Measurements from ENCODE around the gene PRR3. TPM values are rescaled to one million over a fixed set of nuclear protein-coding genes. Genes with fewer than 3 reads are reported as not detected.

The PRR3 gene
- total and polyA plus RNA-seq, 2 of the 13 experiments (the other 11 are each of a cell fraction or from before 2014, with no cell fraction given): 14.6 to 21.2 TPM

DNA sequence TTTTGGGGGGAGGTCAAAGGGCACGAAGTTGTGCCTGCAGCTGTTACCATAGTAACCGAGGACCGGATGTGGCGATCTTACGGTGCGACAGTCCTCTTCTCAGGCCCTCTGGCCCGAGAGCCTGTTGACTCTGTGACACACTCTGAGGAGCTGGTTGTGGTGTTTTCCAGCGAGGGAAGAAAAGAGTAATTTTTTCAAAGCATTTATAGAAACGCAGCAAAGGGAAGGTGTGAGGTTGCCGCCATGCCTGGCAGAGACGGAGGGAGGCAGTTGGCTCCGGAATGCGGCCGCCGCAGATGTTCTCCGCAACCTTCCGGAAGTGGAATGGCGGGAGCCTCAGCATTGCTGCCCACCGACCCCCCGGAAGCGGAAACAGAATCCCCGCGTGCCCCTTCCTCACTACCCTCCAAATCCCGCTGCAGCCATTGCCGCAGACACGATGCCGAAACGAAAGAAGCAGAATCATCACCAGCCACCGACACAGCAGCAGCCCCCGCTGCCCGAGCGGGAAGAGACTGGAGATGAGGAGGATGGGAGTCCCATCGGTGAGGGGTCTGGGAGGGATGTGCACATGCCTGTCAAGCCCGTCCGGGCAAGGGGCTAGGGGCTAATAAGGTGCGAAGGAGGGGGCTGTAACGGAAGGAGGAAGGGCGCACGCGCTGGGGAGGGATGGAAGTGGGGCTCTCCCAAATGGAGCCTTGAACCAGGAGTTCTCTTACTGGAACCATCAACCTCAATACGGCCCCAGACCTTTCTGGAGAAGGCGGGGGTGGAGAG is at the start of gene PRR3 (continued):
- TF ChIP-seq, protein P1, sequence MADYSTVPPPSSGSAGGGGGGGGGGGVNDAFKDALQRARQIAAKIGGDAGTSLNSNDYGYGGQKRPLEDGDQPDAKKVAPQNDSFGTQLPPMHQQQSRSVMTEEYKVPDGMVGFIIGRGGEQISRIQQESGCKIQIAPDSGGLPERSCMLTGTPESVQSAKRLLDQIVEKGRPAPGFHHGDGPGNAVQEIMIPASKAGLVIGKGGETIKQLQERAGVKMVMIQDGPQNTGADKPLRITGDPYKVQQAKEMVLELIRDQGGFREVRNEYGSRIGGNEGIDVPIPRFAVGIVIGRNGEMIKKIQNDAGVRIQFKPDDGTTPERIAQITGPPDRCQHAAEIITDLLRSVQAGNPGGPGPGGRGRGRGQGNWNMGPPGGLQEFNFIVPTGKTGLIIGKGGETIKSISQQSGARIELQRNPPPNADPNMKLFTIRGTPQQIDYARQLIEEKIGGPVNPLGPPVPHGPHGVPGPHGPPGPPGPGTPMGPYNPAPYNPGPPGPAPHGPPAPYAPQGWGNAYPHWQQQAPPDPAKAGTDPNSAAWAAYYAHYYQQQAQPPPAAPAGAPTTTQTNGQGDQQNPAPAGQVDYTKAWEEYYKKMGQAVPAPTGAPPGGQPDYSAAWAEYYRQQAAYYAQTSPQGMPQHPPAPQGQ (CRISPR knock-in tag; IDR thresholded peaks at IDR 0.05; ENCODE audit: borderline replicate concordance): no peak; the same call in 1 of the 2 replicates
- TF ChIP-seq ZC3H13 (CRISPR knock-in tag; IDR thresholded peaks at IDR 0.05): peak; percentile 85
- peak; percentile 83; the same call in 1 of the 2 replicates for TF ChIP-seq ARID2 (CRISPR knock-in tag; IDR thresholded peaks at IDR 0.05; ENCODE audit: borderline replicate concordance)
- peak; percentile 95 for TF ChIP-seq ZNF343 (CRISPR knock-in tag; IDR thresholded peaks at IDR 0.05)
- TF ChIP-seq TBX2 (CRISPR knock-in tag; IDR thresholded peaks at IDR 0.05; ENCODE audit: borderline replicate concordance): peak; percentile 85
- TF ChIP-seq KLF9 (CRISPR knock-in tag; IDR thresholded peaks at IDR 0.05; ENCODE audit: low read depth): no peak; the same call in 1 of the 2 replicates
- TF ChIP-seq MZF1 (CRISPR knock-in tag; IDR thresholded peaks at IDR 0.05; ENCODE audit: borderline replicate concordance): peak; percentile 54; the same call in 1 of the 2 replicates
- TF ChIP-seq, protein P2, sequence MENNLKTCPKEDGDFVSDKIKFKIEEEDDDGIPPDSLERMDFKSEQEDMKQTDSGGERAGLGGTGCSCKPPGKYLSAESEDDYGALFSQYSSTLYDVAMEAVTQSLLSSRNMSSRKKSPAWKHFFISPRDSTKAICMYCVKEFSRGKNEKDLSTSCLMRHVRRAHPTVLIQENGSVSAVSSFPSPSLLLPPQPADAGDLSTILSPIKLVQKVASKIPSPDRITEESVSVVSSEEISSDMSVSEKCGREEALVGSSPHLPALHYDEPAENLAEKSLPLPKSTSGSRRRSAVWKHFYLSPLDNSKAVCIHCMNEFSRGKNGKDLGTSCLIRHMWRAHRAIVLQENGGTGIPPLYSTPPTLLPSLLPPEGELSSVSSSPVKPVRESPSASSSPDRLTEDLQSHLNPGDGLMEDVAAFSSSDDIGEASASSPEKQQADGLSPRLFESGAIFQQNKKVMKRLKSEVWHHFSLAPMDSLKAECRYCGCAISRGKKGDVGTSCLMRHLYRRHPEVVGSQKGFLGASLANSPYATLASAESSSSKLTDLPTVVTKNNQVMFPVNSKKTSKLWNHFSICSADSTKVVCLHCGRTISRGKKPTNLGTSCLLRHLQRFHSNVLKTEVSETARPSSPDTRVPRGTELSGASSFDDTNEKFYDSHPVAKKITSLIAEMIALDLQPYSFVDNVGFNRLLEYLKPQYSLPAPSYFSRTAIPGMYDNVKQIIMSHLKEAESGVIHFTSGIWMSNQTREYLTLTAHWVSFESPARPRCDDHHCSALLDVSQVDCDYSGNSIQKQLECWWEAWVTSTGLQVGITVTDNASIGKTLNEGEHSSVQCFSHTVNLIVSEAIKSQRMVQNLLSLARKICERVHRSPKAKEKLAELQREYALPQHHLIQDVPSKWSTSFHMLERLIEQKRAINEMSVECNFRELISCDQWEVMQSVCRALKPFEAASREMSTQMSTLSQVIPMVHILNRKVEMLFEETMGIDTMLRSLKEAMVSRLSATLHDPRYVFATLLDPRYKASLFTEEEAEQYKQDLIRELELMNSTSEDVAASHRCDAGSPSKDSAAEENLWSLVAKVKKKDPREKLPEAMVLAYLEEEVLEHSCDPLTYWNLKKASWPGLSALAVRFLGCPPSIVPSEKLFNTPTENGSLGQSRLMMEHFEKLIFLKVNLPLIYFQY (CRISPR knock-in tag; IDR thresholded peaks at IDR 0.05; ENCODE audit: borderline replicate concordance): peak; percentile 55; the same call in 1 of the 2 replicates
- 0 out of 2 replicates have a peak, but pooled peaks have one; percentile 30 for TF ChIP-seq NFIC (IDR thresholded peaks at IDR 0.05; ENCODE audit: low read length)
- peak; percentile 89; the same call in 1 of the 2 replicates for TF ChIP-seq ZNF510 (CRISPR knock-in tag; IDR thresholded peaks at IDR 0.05; ENCODE audit: low read depth)
- peak; percentile 94 for TF ChIP-seq YEATS2 (CRISPR knock-in tag; IDR thresholded peaks at IDR 0.05; ENCODE audit: borderline replicate concordance)
- TF ChIP-seq ZNF224 (CRISPR knock-in tag; IDR thresholded peaks at IDR 0.05): no peak
- 0 out of 2 replicates have a peak, but pooled peaks have one; percentile 27 for TF ChIP-seq ZNF33A (CRISPR knock-in tag; IDR thresholded peaks at IDR 0.05; ENCODE audit: borderline replicate concordance)
- TF ChIP-seq, protein P3, sequence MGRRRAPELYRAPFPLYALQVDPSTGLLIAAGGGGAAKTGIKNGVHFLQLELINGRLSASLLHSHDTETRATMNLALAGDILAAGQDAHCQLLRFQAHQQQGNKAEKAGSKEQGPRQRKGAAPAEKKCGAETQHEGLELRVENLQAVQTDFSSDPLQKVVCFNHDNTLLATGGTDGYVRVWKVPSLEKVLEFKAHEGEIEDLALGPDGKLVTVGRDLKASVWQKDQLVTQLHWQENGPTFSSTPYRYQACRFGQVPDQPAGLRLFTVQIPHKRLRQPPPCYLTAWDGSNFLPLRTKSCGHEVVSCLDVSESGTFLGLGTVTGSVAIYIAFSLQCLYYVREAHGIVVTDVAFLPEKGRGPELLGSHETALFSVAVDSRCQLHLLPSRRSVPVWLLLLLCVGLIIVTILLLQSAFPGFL (CRISPR knock-in tag; IDR thresholded peaks at IDR 0.05): no peak
- TF ChIP-seq EEA1 (CRISPR knock-in tag; IDR thresholded peaks at IDR 0.05; ENCODE audit: borderline replicate concordance): peak; percentile 37; the same call in 1 of the 2 replicates
- no peak for TF ChIP-seq FOXM1 (CRISPR knock-in tag; IDR thresholded peaks at IDR 0.05)
- TF ChIP-seq DR1 (CRISPR knock-in tag; IDR thresholded peaks at IDR 0.05): no peak
- peak; percentile 90 for TF ChIP-seq ELF3 (CRISPR knock-in tag; IDR thresholded peaks at IDR 0.05)
- TF ChIP-seq FOXK1 (CRISPR knock-in tag; IDR thresholded peaks at IDR 0.05; ENCODE audit: borderline replicate concordance, low read depth): peak; percentile 74; the same call in 1 of the 2 replicates
- TF ChIP-seq, protein P4, sequence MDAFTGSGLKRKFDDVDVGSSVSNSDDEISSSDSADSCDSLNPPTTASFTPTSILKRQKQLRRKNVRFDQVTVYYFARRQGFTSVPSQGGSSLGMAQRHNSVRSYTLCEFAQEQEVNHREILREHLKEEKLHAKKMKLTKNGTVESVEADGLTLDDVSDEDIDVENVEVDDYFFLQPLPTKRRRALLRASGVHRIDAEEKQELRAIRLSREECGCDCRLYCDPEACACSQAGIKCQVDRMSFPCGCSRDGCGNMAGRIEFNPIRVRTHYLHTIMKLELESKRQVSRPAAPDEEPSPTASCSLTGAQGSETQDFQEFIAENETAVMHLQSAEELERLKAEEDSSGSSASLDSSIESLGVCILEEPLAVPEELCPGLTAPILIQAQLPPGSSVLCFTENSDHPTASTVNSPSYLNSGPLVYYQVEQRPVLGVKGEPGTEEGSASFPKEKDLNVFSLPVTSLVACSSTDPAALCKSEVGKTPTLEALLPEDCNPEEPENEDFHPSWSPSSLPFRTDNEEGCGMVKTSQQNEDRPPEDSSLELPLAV (CRISPR knock-in tag; conservative IDR thresholded peaks at IDR 0.05; ENCODE audit: low read depth): 0 out of 2 replicates have a peak, but pooled peaks have one; percentile 45
